IPS DF 4.7 (cell line): ENCODE measurements around the gene KCNK6.

ENCODE experiments used
- DNase-seq: peaks from one replicate; pipeline ENCODE4 v3.0.0-alpha.2; 2013; ENCODE audit warnings: low spot score; ENCODE audit errors: extremely low read depth

KCNK6 gene

GRCh38 chr19:38298821-38299680 is 20.6 kb upstream of the KCNK6 start:
- DNase-seq: no peak

GRCh38 chr19:38303517-38304351 is 15.9 kb upstream of the KCNK6 start, which contains the start of gene C19orf33:
C19orf33 (plus strand) TSS chr19:38304251; CDS start chr19:38304262, 11 bp downstream.
- DNase-seq: no peak

DNA sequence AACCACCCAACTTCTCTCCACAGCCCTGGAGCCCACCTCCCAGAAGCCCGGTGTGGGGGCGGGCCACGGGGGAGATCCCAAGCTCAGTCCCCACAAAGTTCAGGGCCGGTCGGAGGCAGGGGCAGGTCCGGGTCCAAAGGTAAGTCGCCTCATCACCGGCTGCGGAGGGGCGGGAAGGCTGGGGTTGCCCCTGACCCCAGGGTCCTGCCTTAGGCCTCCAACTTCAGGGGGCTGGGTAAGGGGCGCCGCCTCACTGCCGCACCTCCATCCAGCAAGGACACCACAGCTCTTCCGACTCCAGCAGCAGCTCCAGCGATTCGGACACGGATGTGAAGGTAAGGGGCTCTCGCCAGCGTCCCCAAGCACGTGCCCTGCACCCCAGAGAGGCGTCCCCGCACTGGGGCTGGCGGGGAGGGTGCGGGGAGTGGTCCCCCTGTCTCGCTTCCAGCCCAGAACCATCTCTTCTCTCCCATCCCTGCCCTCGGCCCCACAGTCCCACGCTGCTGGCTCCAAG is 15.2 kb upstream of the KCNK6 start:
- no peak for DNase-seq

DNA sequence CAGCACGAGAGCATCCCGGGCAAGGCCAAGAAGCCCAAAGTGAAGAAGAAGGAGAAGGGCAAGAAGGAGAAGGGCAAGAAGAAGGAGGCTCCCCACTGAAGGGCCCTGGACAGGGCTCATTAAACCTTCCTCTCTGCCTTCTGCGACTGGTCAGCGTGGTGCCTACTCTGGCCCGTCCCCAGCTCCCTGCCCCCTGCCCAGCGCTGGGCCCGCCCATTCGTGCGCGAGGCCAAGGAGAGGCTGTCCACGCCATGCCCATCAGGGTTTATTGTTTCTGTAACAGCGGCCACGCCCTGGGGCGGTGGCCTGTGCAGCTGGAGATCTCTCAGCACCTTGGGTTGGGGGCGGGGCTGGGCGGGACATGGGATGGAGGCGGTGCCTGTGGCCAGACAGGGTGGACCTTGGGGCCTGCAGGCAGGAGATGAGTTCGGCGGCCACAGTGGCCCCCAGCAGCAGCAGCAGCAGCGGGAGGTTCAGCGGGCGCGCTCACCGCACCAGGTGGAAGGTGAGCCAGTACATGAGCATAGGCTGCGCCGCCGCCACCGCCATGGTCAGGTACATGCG is 14.7 kb upstream of the KCNK6 start:
- DNase-seq: no peak

DNA sequence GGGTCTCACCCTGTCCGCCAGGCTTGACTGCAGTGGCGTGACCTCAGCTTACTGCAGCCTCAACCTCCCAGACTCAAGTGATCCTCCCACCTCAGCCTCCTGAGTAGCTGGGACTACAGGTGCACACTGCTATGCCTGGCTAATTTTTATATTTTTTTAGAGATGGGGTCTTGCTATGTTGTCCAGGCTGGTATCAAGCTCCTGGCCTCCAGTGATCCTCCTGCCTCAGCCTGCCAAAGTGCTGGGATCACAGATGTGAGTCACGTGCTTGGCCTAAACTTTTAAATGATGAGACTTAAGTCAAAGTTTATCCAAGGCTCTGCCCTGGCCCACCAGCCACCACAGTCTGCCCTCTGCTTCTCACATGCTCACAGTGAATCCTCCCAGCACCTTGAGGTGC is 13.4 kb upstream of the KCNK6 start:
- no peak for DNase-seq

- DNase-seq: no peak
These were observed 12.6 kb upstream of the KCNK6 start for GRCh38 chr19:38307076-38307475.

GRCh38 chr19:38307597-38307996 is 12.0 kb upstream of the KCNK6 start:
- no peak for DNase-seq

DNA sequence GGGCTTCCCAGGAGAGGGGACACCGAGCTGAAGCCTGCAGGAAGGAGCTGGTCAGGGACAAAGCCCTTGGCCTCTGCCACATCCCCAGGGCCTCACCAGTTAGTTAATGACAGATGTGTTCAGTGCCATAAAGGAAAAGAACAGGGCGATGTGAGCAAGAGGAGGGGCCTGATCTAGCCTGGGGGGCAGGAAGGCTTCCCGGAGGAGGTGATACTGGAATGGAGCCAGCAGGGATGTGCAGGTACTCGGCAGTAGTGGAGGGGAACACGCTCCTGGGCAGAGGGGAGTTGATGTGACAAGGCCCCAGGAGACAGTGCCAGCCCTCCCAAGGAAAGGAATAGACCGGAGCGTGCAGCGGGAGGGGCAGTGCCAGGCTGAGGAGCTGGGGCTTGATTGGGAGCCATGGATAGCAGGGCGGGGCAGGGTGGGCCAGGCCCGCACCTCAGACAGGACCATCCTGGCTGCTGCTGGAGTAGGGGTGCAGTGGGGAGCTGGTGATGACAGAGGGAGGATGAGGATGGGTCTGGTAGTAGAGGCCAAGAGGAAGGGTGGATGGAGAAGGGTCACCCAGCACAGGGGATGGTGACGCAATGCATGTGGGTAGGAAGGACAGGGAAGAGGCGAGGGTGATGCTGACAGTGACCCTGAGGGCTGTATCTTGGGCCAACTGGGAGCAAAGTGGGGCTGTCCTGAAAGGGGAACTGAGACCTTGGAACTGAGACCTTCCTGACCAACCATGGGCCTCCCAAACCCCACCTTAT is 11.5 kb upstream of the KCNK6 start:
- no peak for DNase-seq

DNA sequence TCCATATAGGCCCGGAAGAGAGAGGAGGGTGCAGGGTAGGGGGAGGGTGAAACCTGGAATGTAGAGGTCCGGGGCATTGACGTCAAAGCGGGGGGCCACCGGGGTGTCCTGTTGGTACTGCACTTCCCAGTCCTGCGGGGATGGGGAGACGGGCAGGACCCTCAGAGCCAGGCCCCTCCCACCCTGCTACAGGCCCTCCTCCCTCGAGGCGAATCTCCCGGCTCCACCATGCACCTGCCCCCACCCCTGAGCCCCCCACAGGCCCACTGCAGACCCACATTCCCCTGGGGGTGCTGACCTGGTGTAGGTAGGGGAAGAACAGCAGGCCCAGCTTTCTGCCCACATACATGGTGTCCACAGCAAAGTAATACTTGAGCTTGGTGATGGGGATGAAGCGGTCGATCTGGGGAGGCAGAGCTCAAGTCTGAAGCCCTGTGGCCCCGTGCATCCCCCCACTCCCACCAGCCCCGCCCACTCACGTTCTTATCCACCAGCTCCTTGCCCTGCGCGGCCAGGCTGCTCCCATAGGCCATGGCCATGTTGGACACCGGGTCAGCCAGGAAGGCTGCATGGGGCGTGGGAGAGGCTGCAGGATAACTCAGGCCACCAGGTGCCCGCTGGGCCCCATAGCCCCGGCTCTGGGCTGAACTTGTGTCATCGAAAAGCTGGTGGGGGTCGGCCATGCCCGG is 10.6 kb upstream of the KCNK6 start:
- DNase-seq: no peak

DNA sequence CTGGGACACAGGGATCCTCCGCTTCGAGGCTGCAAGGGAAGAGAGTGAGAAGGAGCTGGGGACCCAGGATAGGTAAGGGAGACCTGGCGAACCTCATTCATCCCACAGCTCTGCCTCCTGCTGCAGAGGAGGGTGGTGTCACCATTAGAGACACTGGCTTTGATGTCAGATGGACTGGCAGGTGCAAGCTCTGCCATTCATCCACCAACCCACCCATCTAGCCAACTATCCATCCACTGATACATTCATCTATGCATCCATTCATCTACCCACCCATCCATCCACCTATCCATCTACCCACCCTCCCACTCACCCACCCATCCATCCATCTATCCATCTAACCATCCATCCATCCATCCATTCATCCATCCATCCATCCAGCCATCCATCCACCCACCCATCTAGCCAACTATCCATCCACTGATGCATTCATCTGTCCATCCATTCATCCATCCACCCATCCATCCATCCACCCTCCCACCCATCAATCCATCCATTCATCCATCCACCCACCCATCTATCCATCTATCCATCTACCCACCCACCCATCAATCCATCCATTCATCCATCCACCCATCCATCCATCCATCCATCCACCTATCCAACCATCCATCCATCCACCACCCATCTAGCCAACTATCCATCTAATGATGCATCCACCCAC is 9.9 kb upstream of the KCNK6 start:
- DNase-seq: no peak

GRCh38 chr19:38310279-38310670 is 9.4 kb upstream of the KCNK6 start:
- DNase-seq: no peak

DNA sequence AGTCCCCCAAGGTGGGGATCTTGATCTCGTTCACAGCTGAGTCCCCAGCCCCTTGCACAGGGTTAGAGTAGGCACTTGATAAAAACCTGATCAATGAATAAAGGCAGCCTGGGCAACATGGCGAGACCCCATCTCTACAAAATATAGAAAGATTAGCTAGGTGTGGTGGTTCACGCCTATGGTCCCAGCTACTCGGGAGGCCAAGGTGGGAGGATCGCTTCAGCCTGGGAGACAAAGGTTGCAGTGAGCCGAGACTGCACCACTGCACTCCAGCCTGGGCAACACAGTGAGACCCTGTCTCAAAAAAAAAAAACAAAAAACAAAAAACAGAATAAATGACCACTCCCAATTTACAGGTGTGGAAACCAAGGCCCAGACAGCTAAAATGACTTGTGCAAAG is 8.7 kb upstream of the KCNK6 start:
- DNase-seq: no peak

DNA sequence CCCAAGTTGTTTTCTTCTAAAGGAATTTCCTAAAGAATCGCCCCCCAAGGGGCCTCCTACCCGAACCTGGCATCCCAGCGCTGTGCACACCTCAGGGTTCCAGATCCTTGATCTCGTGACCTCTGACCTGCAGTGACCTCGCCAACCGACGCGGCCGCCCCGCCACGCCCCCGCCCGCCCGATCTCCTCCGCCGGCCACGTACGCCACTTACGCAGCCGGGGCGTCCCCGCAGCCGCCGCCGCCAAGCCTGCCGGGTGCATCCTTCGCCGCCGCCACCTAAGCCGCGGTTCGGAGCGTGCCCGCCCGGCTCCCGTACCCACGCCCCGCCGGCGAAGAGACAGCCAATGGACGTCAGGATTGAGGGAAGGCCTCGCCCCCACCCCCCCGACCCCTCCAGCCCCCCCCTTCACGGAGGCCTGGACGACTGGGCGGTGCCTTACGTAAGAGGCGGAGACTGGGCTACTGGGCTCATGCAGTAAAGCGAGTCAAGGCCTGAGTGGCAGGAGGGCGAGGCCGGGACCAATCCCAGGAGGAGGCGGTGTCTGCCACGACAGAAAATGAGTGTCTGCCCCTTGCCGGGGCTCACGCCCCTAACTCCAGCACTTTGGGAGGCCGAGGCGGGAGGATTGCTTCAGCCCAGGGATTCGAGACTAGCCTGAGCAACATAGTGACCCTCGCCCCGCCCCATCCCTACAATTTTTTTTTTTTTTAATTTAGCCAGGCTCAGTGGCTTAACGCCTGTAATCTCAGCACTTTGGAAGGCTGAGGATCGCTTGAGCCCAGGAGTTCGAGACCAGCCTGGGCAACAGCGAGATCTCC is 3.8 kb upstream of the KCNK6 start, which contains the start of gene YIF1B:
YIF1B (minus strand) TSS at position 291 of the 820 bp plus-strand sequence; CDS start at position 261, 30 bp downstream.
- DNase-seq: no peak

GRCh38 chr19:38316477-38317067 is 3.1 kb upstream of the KCNK6 start:
- no peak for DNase-seq

- DNase-seq: no peak
These were observed 2.5 kb upstream of the KCNK6 start for GRCh38 chr19:38317104-38317612.

- DNase-seq: no peak
These were observed 985 bp upstream of the KCNK6 start for GRCh38 chr19:38318660-38319059.

DNA sequence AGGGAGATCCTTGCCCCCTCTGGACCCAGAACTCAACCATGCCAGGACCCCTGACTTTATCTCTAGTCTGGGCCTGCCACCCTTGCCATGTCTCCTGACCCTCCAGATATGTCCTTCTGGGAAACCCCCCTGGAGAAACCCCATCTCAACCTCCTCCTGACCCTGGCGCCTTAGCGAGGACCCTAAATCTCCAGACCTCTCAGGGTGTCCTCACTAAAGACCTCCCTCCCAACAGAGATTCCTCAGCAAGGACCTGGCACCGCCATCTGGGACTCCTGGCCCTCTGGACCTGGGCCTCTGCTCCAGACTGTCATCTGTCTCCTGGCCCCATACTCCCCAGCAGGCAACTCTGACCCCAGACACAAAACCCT is 1.3 kb downstream of the KCNK6 start:
- no peak for DNase-seq

DNA sequence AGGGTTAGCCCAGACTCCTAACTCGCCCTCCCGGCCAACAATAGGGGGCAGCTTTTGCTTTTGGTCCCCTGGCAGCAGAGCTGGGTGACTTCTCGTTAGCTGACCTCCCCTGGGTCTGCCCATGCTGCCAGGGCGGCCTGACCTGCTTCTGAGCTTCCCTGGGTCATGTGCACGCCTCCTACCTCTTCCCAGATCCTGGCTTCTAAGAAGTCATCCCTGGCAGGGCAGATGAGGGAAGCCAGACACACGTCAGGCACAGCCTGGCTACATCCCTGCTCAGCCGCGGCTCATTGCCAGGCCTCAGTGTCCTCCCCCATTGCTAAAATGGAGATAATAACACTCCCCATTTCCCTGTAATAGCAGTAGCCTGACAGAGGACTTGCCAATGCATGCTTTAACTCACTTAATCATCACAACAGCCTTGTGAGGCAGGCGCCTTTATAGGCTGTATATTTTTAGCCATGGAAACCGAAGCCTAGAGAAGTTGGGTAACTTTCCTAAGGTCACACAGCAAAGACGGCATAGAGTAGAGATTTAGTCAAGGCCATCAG is 2.1 kb downstream of the KCNK6 start:
- no peak for DNase-seq
